GM19043 (cell line): ENCODE results near the gene ARHGAP35.

ENCODE experiments used
- ATAC-seq: cut with Tn5 transposase; IDR thresholded peaks from one replicate; pipeline ENCODE4 v1.9.1; 2021; ENCODE audit warnings: low read depth; ENCODE audit not compliant: unreplicated experiment

The ARHGAP35 gene

DNA sequence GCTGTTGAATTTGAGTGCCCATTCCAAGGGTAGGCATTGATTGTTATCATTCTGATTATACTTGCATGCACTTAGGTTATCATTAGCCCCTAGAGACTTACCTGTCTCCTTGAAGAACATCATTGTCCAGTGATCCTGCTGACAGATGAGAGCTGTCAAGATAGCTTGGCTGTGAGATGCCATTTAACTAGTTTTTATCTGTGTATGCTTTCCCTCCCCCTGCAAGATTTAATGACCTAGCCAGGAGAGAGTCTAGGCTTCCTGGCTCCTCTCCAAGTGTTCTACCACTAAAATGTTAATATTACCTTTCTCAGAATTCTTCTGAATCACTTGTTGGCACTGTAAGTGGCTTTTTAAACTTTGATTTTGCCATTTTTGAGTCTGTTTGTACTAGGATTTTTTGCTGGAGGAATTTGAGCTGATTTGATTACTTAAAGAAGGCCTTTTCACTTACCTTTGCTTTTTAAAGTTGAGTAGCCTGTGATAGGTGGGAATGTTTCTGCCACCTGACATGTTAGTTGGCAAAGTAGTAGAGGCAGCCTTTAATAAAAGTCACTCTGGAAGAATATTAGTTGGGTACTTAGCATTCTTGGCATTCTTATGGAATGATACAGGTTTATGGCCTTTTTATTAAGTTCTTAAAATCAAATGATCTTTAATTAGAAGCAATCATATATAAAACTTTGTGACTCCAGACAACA, 41.1 kb downstream of the ARHGAP35 start:
- no peak for ATAC-seq

DNA sequence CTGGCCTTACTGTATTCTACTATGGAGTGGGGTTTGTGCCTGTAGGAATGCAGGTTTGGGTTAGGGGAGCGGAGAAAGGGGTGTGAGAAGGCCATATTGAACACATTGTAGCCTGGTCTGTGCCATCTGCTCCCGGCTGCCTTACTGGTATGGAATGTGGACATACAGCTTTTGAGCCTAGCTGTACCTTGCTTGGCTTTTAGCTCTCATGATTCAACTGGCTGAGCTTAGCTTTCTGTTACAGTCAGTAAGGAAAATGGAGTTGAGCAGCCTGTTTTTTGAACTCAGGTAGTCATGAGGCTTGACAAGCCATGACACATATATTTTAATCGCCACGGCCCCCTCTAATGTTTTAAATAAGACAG, 41.6 kb downstream of the ARHGAP35 start:
- ATAC-seq, result no peak

DNA sequence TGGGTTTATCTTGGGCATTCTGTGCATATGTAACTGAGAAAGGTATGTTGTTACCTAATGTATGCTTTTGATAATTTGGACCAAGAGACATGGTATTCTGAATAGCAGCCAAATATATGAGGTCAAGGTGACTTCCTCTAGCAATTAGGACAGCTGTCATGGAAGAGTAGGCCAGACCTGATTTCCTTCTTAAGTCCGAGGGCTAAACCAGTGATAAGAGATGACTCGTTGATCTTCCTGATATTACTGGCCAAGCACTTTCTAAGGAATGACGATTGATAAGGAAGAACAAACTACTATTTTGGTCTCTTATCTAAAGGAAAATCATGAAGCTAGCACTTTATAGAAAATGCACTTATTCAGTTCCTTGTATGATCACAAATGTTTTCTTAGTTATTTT, 42.7 kb downstream of the ARHGAP35 start:
- no peak for ATAC-seq

DNA sequence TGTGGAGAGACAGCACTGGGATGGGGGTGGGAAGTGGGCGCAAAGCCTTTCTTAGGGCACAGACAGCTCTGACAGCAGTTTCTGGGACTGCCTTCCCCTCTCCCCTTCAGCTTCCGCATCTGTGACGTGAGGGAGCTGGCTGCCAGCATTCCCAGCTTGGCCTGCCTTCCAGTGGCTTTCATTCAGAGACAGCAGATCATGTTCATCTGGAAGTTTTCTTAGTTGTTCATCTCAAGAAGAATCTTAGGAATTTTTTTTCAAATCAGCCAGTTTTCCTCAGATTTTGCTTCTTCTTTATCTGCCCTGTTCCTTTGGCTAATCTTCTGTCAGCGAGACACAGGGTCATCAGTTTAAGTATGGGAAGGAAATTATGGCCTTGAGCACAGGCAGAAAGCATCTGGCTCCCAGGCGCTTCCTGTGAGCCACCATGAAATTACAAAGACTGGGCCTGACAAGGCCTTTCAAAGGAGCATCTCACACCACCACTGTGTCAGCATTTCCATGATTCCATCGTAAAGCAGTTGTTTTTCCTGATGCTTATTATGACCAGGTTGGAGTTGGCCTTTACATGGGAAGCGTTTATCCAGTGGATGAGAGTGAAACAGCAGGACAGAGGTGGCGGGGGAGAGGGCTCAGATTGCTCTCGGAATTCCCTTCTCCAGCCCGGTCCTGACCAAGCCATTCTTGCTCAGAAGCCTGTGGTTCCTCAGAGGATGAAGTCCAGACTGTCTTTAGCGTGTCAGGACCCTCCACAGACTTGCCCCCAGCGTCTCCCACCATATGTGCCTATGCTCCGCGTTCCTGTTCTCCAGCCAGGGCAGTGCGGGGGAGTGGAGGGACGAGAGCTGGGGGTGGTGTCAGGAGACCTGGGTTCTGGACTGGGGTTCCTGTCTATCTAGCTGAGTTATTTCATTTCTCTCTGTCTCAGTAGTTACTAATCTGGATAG, 43.6 kb downstream of the ARHGAP35 start:
- no peak for ATAC-seq

DNA sequence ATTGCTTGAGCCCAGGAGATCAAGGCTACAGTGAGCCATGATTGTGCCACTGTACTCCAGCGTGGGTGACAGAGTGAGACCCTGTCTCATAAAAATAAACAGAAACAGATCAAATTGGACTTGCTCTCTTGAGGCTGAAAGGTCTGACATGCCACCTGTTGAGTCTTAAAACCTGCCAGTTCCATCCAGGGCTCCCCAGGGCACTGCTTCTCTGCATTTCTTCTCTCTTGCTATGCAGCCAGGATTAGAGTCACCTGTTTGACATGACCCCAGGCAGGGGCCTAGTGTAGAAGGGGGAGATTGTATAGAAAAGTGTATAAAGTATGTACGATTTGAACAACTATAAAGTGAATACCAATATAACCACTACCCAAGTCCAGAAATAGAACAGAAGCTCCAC, 45.4 kb downstream of the ARHGAP35 start:
- ATAC-seq, result no peak

DNA sequence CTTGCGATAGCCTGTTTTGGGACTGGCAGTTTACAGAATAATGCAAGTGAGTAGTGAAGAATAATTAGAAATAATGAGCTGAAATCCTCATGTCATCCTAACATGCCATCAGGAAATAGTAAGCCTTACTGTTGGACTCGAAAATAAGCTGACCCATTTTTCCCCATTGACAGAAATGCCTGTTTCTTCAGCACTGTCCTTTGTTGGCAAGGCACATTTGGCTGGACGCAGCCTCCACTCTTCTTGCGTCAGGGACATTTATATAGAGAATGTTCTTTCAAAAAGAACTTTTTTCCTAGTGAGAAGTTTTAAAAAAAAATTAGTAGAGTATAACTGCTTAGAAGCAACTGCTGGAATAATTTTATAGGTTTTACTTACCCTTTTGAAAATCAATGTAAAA, 47.1 kb downstream of the ARHGAP35 start:
- no peak for ATAC-seq

DNA sequence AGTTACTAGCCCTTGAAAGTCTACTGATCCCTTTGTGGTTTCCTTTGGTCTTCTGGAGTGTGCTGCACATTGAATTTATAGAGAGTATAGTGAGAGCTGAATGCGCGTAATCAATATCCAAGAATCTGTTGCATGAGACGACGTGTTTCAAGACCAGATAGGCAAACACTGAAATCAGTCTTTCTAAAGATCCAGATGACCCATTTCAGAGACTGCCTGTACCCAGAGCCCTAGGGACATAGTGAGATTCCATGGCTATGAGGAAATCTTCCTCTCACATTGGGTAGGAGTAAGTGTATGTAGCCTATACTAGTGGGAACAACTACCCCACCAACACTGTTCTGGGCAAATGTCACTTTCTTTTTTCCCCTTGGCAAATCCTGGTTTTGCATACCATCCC, 48.6 kb downstream of the ARHGAP35 start:
- ATAC-seq, result no peak
